Gastroesophageal sphincter (tissue), 3 donors: ENCODE results near the gene CSNK1G1.

Experiments
- POLR2A ChIP-seq, 2 donors: fragments of 450-650 bp; IDR thresholded peaks; one replicate each; pipeline ENCODE4 v1.6.1; 2017; ENCODE audit warnings: antibody characterized with exemption in 2 of 2, mild to moderate bottlenecking in 2 of 2, moderate library complexity in 1 of 2
- TF ChIP-seq, protein P1 (sequence below), 4 experiments: fragments of 200-600 bp in 2 of 4; fragments of 450-650 bp in 2 of 4; sonication (generic) in 1 of 4; IDR thresholded peaks; one replicate each; pipeline ENCODE4 v1.5.1; 2017 to 2019; ENCODE audit warnings: antibody characterized with exemption in 4 of 4, mild to moderate bottlenecking in 2 of 4, moderate library complexity in 2 of 4

- TF ChIP-seq POLR2A (IDR thresholded peaks at IDR 0.05) = no peak
- TF ChIP-seq, protein P1, sequence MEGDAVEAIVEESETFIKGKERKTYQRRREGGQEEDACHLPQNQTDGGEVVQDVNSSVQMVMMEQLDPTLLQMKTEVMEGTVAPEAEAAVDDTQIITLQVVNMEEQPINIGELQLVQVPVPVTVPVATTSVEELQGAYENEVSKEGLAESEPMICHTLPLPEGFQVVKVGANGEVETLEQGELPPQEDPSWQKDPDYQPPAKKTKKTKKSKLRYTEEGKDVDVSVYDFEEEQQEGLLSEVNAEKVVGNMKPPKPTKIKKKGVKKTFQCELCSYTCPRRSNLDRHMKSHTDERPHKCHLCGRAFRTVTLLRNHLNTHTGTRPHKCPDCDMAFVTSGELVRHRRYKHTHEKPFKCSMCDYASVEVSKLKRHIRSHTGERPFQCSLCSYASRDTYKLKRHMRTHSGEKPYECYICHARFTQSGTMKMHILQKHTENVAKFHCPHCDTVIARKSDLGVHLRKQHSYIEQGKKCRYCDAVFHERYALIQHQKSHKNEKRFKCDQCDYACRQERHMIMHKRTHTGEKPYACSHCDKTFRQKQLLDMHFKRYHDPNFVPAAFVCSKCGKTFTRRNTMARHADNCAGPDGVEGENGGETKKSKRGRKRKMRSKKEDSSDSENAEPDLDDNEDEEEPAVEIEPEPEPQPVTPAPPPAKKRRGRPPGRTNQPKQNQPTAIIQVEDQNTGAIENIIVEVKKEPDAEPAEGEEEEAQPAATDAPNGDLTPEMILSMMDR (IDR thresholded peaks at IDR 0.05) = no peak
These were observed 702 bp upstream of the CSNK1G1 start for GRCh38 chr15:64356710-64357040.
